Measurements from ENCODE around the gene TRAF2.

Gene TRAF2

GRCh38 chr9:136847826-136848392 is 38.4 kb upstream of the TRAF2 start:
- peak; percentile 69 for DNase-seq

GRCh38 chr9:136848393-136849037 is 37.8 kb upstream of the TRAF2 start:
- DNase-seq, result no peak

GRCh38 chr9:136849038-136849959 is 37.0 kb upstream of the TRAF2 start, which contains the start of gene PHPT1:
PHPT1 (plus strand) TSS chr9:136849409; CDS start chr9:136849431, 22 bp downstream.
- peak; percentile 96 for DNase-seq

- no peak for DNase-seq
Observed at GRCh38 chr9:136849960-136850865, 36.1 kb upstream of the TRAF2 start.

GRCh38 chr9:136850866-136851775 is 35.2 kb upstream of the TRAF2 start:
- no peak for DNase-seq

- DNase-seq, result no peak
Observed at GRCh38 chr9:136851941-136852663, 34.2 kb upstream of the TRAF2 start, which contains the start of gene MAMDC4. MAMDC4 (plus strand) TSS chr9:136852346; CDS start chr9:136852417, 71 bp downstream.

GRCh38 chr9:136852664-136853595 is 33.4 kb upstream of the TRAF2 start:
- DNase-seq, result no peak

GRCh38 chr9:136853596-136854112 is 32.7 kb upstream of the TRAF2 start:
- peak; percentile 15 for DNase-seq

GRCh38 chr9:136854113-136854841 is 32.0 kb upstream of the TRAF2 start:
- peak; percentile 17 for DNase-seq

GRCh38 chr9:136854842-136855460 is 31.4 kb upstream of the TRAF2 start:
- DNase-seq, result peak; percentile 12

GRCh38 chr9:136855461-136856078 is 30.7 kb upstream of the TRAF2 start:
- DNase-seq, result peak; percentile 16

- peak; percentile 11 for DNase-seq
Observed at GRCh38 chr9:136856079-136856476, 30.2 kb upstream of the TRAF2 start.

GRCh38 chr9:136856541-136857141 is 29.7 kb upstream of the TRAF2 start:
- peak; percentile 19 for DNase-seq

- peak; percentile 17 for DNase-seq
Observed at GRCh38 chr9:136857166-136857565, 29.1 kb upstream of the TRAF2 start.

GRCh38 chr9:136857581-136858412 is 28.5 kb upstream of the TRAF2 start:
- peak; percentile 20 for DNase-seq

GRCh38 chr9:136858452-136858843 is 27.9 kb upstream of the TRAF2 start:
- no peak for DNase-seq
